PC-9 (cell line): ENCODE results near the gene AK9. TPM values are rescaled to one million over a fixed set of nuclear protein-coding genes. Genes with fewer than 3 reads are reported as not detected.

Experiments
- BruUV-seq: library from RNA; stranded (reverse); fragments of 400-500 nt; replicated peaks from 2 replicates; lab custom pipeline; 2021; lab: Mats Ljungman, UMichigan
- CTCF ChIA-PET: fragments of 300-600 bp; sonication (Branson Sonifier 250); formaldehyde crosslinking; loops from one replicate; lab custom pipeline; 2022; ENCODE audit warnings: antibody characterized with exemption; lab: Charles Lee
- POLR2A ChIA-PET: fragments of 300-600 bp; sonication (Branson Sonifier 250); formaldehyde crosslinking; loops from one replicate; lab custom pipeline; 2022; ENCODE audit warnings: antibody characterized with exemption; ENCODE audit not compliant: unreplicated experiment; lab: Charles Lee
- DNase-seq, 2 experiments: peaks; one replicate each; pipeline versions ENCODE4 v3.0.0 to v3.0.0-alpha.2; 2015 to 2022; ENCODE audit warnings: mixed read lengths in 1 of 2
- H2AFZ ChIP-seq: fragments of 200-600 bp; sonication (generic); 2 replicates; pipeline ENCODE4 v1.8.1; 2017; ENCODE audit warnings: antibody characterized with exemption
- H3F3A ChIP-seq: fragments of 200-600 bp; sonication (generic); 2 replicates; pipeline ENCODE4 v1.8.1; 2017; ENCODE audit warnings: antibody characterized with exemption, mild to moderate bottlenecking, low read depth; ENCODE audit not compliant: insufficient read depth
- H3K27ac ChIP-seq: fragments of 200-600 bp; sonication (generic); 2 replicates; pipeline ENCODE4 v1.6.1; 2016; ENCODE audit warnings: mixed run types
- H3K27me3 ChIP-seq: fragments of 200-600 bp; sonication (generic); 2 replicates; pipeline ENCODE4 v1.6.1; 2016; ENCODE audit warnings: low read depth, mixed run types; ENCODE audit not compliant: insufficient read depth
- H3K36me3 ChIP-seq: fragments of 200-600 bp; sonication (generic); 2 replicates; pipeline ENCODE4 v1.6.1; 2016; ENCODE audit warnings: low read depth, mixed run types
- H3K4me1 ChIP-seq: fragments of 200-600 bp; sonication (generic); replicated peaks from 2 replicates; pipeline ENCODE4 v1.6.1; 2016; ENCODE audit warnings: mixed run types; ENCODE audit not compliant: insufficient read depth
- H3K4me2 ChIP-seq: fragments of 200-600 bp; sonication (generic); 2 replicates; pipeline ENCODE4 v1.6.1; 2017; ENCODE audit warnings: mixed run types
- H3K4me3 ChIP-seq: fragments of 200-600 bp; sonication (generic); 2 replicates; pipeline ENCODE4 v1.6.1; 2016; ENCODE audit warnings: mixed run types
- H3K79me2 ChIP-seq: fragments of 200-600 bp; sonication (generic); 2 replicates; pipeline ENCODE4 v1.6.1; 2017; ENCODE audit warnings: low read depth, mixed run types
- H3K9me2 ChIP-seq: fragments of 200-600 bp; sonication (generic); 2 replicates; pipeline ENCODE4 v1.8.1; 2017; ENCODE audit warnings: mild to moderate bottlenecking; ENCODE audit not compliant: insufficient read depth
- H3K9me3 ChIP-seq: fragments of 200-600 bp; sonication (generic); 2 replicates; pipeline ENCODE4 v1.8.1; 2016; ENCODE audit warnings: low read depth; ENCODE audit not compliant: insufficient read depth
- H4K20me1 ChIP-seq: fragments of 200-600 bp; sonication (generic); 2 replicates; pipeline ENCODE4 v1.8.1; 2017; ENCODE audit not compliant: insufficient read depth
- EZH2 ChIP-seq: fragments of 200-600 bp; sonication (generic); IDR thresholded peaks from 2 replicates; pipeline ENCODE4 v1.8.0; 2017; ENCODE audit warnings: antibody characterized with exemption, low read depth
- intact Hi-C: fragments of 100-400 bp; cut with micrococcal nuclease; formaldehyde crosslinking; loops from one replicate; pipeline ENCODE4 v1.10.0; 2022; ENCODE audit not compliant: unreplicated experiment
- total RNA-seq: library from RNA; stranded (reverse); gene quantifications from 2 replicates; pipeline ENCODE4 v1.2.3, GENCODE V29; 2021
- TF ChIP-seq, protein P1 (sequence below): fragments of 200-600 bp; sonication (generic); conservative IDR thresholded peaks from 2 replicates; pipeline ENCODE4 v1.6.1; 2017; ENCODE audit warnings: mixed run types, antibody characterized with exemption, mild to moderate bottlenecking, moderate library complexity

The AK9 gene
- total RNA-seq, 1 experiment from 2014 or later: 7.4 TPM

DNA sequence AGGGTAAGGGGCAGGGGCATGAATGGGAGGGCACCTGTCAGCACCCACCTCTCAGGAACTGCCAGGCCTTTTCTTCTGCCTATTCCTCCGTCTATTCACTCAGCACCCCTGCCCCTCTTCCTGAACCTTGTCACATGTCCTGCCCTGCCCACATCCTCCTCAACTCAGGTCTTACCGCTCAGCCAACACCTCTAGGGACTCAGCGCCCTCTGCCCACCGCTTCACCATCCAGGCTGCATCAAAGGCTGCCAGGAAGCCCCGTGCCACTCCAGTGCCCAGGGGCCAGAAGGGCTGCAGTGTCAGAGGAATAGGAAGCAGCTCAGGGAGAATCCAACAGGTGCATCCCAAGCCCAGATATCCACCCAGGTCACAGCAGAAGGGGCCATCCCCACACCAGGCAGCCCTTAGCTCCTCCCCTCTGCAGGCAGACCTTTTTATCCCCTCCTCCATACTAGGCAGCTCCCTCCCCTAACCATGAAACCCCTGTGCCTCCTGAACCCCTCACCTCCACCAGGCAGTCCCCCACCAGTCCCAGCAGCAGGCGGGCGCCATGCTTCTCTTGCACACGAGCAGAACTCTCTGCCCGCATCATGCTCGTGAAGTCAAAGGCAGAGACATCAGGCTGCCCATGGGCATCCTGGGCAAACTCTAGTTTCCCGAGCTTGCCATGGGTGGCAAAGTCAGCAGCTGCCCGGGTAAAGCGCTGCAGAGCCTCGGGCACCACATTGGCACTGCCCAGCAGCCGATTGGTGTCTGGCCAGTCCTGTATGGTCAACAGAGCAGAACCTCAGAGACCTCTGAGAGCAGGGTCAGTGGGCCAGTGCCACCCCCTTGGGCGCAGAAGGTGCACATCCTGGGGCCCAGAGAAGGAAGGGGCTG is 241.0 kb downstream of the AK9 start:
- TF ChIP-seq EZH2: no peak
- TF ChIP-seq, protein P1, sequence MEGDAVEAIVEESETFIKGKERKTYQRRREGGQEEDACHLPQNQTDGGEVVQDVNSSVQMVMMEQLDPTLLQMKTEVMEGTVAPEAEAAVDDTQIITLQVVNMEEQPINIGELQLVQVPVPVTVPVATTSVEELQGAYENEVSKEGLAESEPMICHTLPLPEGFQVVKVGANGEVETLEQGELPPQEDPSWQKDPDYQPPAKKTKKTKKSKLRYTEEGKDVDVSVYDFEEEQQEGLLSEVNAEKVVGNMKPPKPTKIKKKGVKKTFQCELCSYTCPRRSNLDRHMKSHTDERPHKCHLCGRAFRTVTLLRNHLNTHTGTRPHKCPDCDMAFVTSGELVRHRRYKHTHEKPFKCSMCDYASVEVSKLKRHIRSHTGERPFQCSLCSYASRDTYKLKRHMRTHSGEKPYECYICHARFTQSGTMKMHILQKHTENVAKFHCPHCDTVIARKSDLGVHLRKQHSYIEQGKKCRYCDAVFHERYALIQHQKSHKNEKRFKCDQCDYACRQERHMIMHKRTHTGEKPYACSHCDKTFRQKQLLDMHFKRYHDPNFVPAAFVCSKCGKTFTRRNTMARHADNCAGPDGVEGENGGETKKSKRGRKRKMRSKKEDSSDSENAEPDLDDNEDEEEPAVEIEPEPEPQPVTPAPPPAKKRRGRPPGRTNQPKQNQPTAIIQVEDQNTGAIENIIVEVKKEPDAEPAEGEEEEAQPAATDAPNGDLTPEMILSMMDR: no peak
- no TSS peak for BruUV-seq

DNA sequence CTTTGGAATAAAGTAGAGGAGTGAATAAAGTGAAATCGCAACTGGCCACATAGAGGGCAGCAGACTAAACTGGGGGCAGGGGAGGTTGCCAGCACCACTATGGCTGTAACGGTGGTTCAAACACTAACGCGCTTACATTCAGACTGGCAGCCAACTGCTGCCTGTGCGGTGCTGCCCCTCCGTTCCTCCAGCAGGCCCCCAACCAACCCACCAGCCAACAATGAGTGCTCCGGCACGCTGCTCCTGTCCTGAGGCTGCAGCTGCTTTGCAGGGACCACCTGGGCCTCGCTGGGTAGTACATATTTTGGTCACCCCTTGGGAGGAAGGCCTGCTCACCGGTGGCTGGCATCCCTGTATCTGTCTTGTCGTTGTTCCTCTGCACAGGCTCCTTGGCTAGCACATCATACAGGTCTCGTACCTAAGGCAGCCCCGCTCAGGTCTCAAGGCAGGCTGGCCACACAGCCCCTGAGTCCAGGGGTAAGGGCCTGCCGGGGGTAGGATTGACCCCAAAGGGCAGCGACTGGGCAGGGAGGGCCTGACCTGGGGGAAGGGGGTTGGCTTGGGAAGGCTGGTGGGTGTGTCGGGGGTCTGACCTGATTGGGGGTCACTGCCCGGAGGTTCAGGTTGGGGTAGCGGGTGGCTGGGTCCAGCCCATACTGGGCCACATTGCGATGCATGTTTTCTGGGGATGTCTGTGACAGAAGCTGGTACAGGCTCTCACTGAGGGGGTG is 241.8 kb downstream of the AK9 start:
- Histone ChIP-seq H3K4me1 (no peaks in the 10 kb centered on the region), H3K27ac (no peak overlapping the region), H3F3A (peaks cover 18% of the 10 kb centered on the region; the same call in 1 of the 2 replicates), H3K4me2 (no peak overlapping the region), H2AFZ (no peak overlapping the region), H3K9me2 (no peaks in the 10 kb centered on the region), H3K9me3 (no peaks in the 10 kb centered on the region), H4K20me1 (no peaks in the 10 kb centered on the region), H3K4me3 (no peak overlapping the region), H3K79me2 (no peaks in the 10 kb centered on the region), H3K27me3 (no peaks in the 10 kb centered on the region), H3K36me3 (0 out of 2 replicates have a peak, but pooled peaks cover 2% of the 10 kb centered on the region)
- ChIA-PET CTCF (no interaction called here), POLR2A (no interaction called here)
- intact Hi-C loops: no loop called here
- no peak for DNase-seq
- no peak for TF ChIP-seq EZH2
- no TSS peak for BruUV-seq

More for the DNA sequence above, 241.0 kb downstream of the AK9 start:
- no peaks in the 10 kb centered on the region for H3K36me3 ChIP-seq
- H3K4me2 ChIP-seq: no peak overlapping the region
- no peak for DNase-seq
- no peaks in the 10 kb centered on the region for H4K20me1 ChIP-seq
- H3K27ac ChIP-seq: no peak overlapping the region
- intact Hi-C loops: no loop called here
- CTCF ChIA-PET: no interaction called here
- no peaks in the 10 kb centered on the region for H3K27me3 ChIP-seq
- peaks cover 23% of the 10 kb centered on the region; the same call in 1 of the 2 replicates for H3F3A ChIP-seq
- H2AFZ ChIP-seq: no peak overlapping the region
- no peaks in the 10 kb centered on the region; the same call in 1 of the 2 replicates for H3K4me1 ChIP-seq
- no peaks in the 10 kb centered on the region for H3K9me3 ChIP-seq
- no peaks in the 10 kb centered on the region for H3K9me2 ChIP-seq
- H3K79me2 ChIP-seq: no peaks in the 10 kb centered on the region
- no peak overlapping the region for H3K4me3 ChIP-seq
- POLR2A ChIA-PET: interaction anchor here (0.5 kb wide), 1 partner anchor 589 kb away, joined by 3 read pairs; no protein-coding TSS in a partner anchor

DNA sequence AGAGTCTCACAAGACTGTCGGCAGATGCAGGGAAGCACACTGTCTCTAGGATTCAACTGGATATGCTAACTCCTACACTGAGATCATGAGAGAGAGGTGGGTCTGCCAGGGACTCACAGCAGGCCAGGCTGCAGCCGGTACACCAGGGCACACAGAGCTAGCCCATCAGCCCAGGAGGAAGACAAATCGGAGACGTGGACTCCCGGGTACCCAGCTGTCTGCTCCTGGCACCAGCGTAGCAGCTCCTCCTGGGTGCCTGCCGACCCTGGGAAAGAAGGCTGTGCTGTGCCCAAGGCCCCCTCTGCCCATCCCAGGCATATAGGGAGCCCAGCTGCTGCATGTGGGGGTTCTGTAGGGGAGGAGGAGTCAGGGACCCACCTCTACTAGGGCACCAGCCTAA is 242.4 kb downstream of the AK9 start:
- BruUV-seq: no TSS peak
- POLR2A ChIA-PET: no interaction called here

More for the DNA sequence above, 242.4 kb downstream of the AK9 start:
- no peak overlapping the region for H3K4me3 ChIP-seq
- DNase-seq: no peak
- no peaks in the 10 kb centered on the region for H3K79me2 ChIP-seq
- intact Hi-C loops: no loop called here
- no peaks in the 10 kb centered on the region for H3K4me1 ChIP-seq
- H2AFZ ChIP-seq: no peak overlapping the region
- no peaks in the 10 kb centered on the region for H4K20me1 ChIP-seq
- TF ChIP-seq EZH2: no peak
- TF ChIP-seq, protein P1: no peak
- CTCF ChIA-PET: no interaction called here
- H3K4me2 ChIP-seq: no peak overlapping the region
- no peaks in the 10 kb centered on the region for H3K27me3 ChIP-seq
- no peaks in the 10 kb centered on the region for H3K9me3 ChIP-seq
- no peaks in the 10 kb centered on the region for H3K9me2 ChIP-seq
- peaks cover 15% of the 10 kb centered on the region; the same call in 1 of the 2 replicates for H3F3A ChIP-seq
- no peak overlapping the region for H3K27ac ChIP-seq
- H3K36me3 ChIP-seq: 0 out of 2 replicates have a peak, but pooled peaks cover 3% of the 10 kb centered on the region
